K562 (cell line): ENCODE results near the gene ZBTB16. TPM values are rescaled to one million over a fixed set of nuclear protein-coding genes. Genes with fewer than 3 reads are reported as not detected.

Source experiments
- ATAC-seq: fragments of 200-7000 bp; cut with Tn5 transposase; 3 replicates; pipeline ENCODE4 v1.9.1; 2020; ENCODE audit warnings: moderate library complexity
- BruUV-seq: library from RNA; stranded (reverse); fragments of 400-500 nt; replicated peaks from 2 replicates; lab custom pipeline; 2021; lab: Mats Ljungman, UMichigan
- CTCF ChIA-PET: fragments of 300-600 bp; formaldehyde crosslinking; extraction: SDS; loops from one replicate; lab custom pipeline; 2021; ENCODE audit warnings: low intra/inter-chr PET ratio; lab: Yijun Ruan, JAX
- POLR2A ChIA-PET: fragments of 300-600, 350-650 bp; sonication (Branson Sonifier 250); formaldehyde crosslinking; extraction: SDS; loops from one replicate; lab custom pipeline; 2021; ENCODE audit warnings: antibody characterized with exemption, inconsistent platforms; lab: Yijun Ruan, JAX
- DNase-seq, 4 experiments: peaks; one replicate each; pipeline versions ENCODE4 v3.0.0 to v3.0.0-alpha.2; 2011 to 2018; ENCODE audit warnings: low spot score in 3 of 4, mixed read lengths in 3 of 4; ENCODE audit errors: extremely low read depth in 1 of 4
- FAIRE-seq: peaks from 2 replicates; lab custom pipeline; 2011; peaks lifted over from hg19 to GRCh38; lab: Jason Lieb, UNC
- H2AFZ ChIP-seq: 2 replicates; pipeline ENCODE4 v1.6.0; 2011; ENCODE audit warnings: low read depth, low read length, control low read depth, inconsistent platforms
- H3K27ac ChIP-seq: fragments of 200-600 bp; 3 replicates; pipeline ENCODE4 v1.8.0; 2011; ENCODE audit warnings: low read depth, mild to moderate bottlenecking, control low read depth, inconsistent platforms, low read length, moderate library complexity, mixed read lengths; ENCODE audit errors: extremely low read depth
- H3K27me3 ChIP-seq, 2 experiments: fragments of 300-600 bp in 1 of 2; 2 replicates in 1 of 2; 3 replicates in 1 of 2; pipeline versions ENCODE4 v1.6.0 to v1.8.0; 2011; ENCODE audit warnings: inconsistent platforms in 2 of 2, low read length in 2 of 2, mild to moderate bottlenecking in 1 of 2, mixed read lengths in 1 of 2, moderate library complexity in 1 of 2; ENCODE audit not compliant: control insufficient read depth in 2 of 2, insufficient read depth in 2 of 2
- H3K36me3 ChIP-seq: fragments of 300-600 bp; 3 replicates; pipeline ENCODE4 v1.8.0; 2011; ENCODE audit warnings: mild to moderate bottlenecking, low read length, inconsistent platforms; ENCODE audit not compliant: control insufficient read depth, insufficient read depth
- H3K4me1 ChIP-seq, 2 experiments: fragments of 200-600 bp in 1 of 2; replicated peaks in 1 of 2; 2 replicates in 1 of 2; 3 replicates in 1 of 2; pipeline versions ENCODE4 v1.5.1 to v1.8.0; 2011; ENCODE audit warnings: inconsistent platforms in 2 of 2, low read length in 2 of 2, mild to moderate bottlenecking in 1 of 2, mixed read lengths in 1 of 2, moderate library complexity in 1 of 2; ENCODE audit not compliant: control insufficient read depth in 2 of 2, insufficient read depth in 2 of 2
- H3K4me2 ChIP-seq: 2 replicates; pipeline ENCODE4 v1.6.1; 2011; ENCODE audit warnings: low read length, control low read depth, inconsistent platforms, mixed read lengths; ENCODE audit not compliant: insufficient read depth
- H3K4me3 ChIP-seq: fragments of 200-600 bp; sonication (generic), shearing (Covaris generic); 2 replicates; pipeline ENCODE4 v1.5.1; 2016; ENCODE audit warnings: control low read depth, inconsistent platforms
- H3K79me2 ChIP-seq: fragments of 200-600 bp; 3 replicates; pipeline ENCODE4 v1.8.0; 2011; ENCODE audit warnings: low read length, inconsistent platforms; ENCODE audit not compliant: control insufficient read depth, insufficient read depth
- H3K9ac ChIP-seq, 2 experiments: 2 replicates each; pipeline versions ENCODE4 v1.6.0 to v1.6.1; 2011; ENCODE audit warnings: low read depth in 2 of 2, low read length in 2 of 2, control low read depth in 1 of 2, inconsistent platforms in 1 of 2, mild to moderate bottlenecking in 1 of 2, mixed read lengths in 1 of 2; ENCODE audit not compliant: insufficient read depth in 1 of 2
- H3K9me1 ChIP-seq: one replicate; pipeline ENCODE4 v1.6.0; 2011; ENCODE audit warnings: inconsistent platforms, mild to moderate bottlenecking, low read length, moderate library complexity; ENCODE audit not compliant: control insufficient read depth, insufficient read depth
- H3K9me3 ChIP-seq: replicated peaks from 2 replicates; pipeline ENCODE4 v1.5.1; 2011; ENCODE audit warnings: low read depth, low read length, inconsistent platforms; ENCODE audit not compliant: control insufficient read depth, insufficient read depth
- H4K20me1 ChIP-seq: replicated peaks from 2 replicates; pipeline ENCODE4 v1.6.1; 2011; ENCODE audit warnings: low read length, inconsistent platforms, mixed read lengths; ENCODE audit not compliant: control insufficient read depth, insufficient read depth
- FOXK1 ChIP-seq: sonication (generic); formaldehyde crosslinking; IDR thresholded peaks from 2 replicates; pipeline ENCODE4 v1.8.0; 2022; ENCODE audit warnings: missing genetic modification reagents, mild to moderate bottlenecking, borderline replicate concordance
- GABPB1 ChIP-seq: sonication (generic); formaldehyde crosslinking; IDR thresholded peaks from 2 replicates; pipeline ENCODE4 v1.8.0; 2022; ENCODE audit warnings: mild to moderate bottlenecking, missing genetic modification reagents
- HMGN3 ChIP-seq: IDR thresholded peaks from 2 replicates; pipeline ENCODE4 v1.6.1; 2011; ENCODE audit warnings: borderline replicate concordance, low read depth, mild to moderate bottlenecking, mixed read lengths, low read length; ENCODE audit not compliant: insufficient read length; ENCODE audit errors: extremely low read depth
- MTA1 ChIP-seq: fragments of 450-650 bp; IDR thresholded peaks from 2 replicates; pipeline ENCODE4 v1.6.1; 2017; ENCODE audit warnings: borderline replicate concordance
- NR1H2 ChIP-seq: sonication (generic); formaldehyde crosslinking; IDR thresholded peaks from 2 replicates; pipeline ENCODE4 v1.4.0; 2020; ENCODE audit warnings: mild to moderate bottlenecking, missing genetic modification reagents
- ZNF41 ChIP-seq: fragments of 250-450 bp; sonication (Bioruptor Pico); conservative IDR thresholded peaks from 2 replicates; pipeline ENCODE4 v1.4.0; 2020; ENCODE audit warnings: mild to moderate bottlenecking
- WGBS: fragments of 100-300 bp; shearing (Covaris generic); methylation state at CpG from one replicate; pipeline ENCODE4 v1.1.6; 2016; ENCODE audit warnings: low coverage, mixed read lengths; ENCODE audit not compliant: insufficient coverage; ENCODE audit errors: missing lambda C conversion rate; 5-methylcytosine and 5-hydroxymethylcytosine counted together
- in situ Hi-C: fragments of 300-500 bp; cut with MboI; formaldehyde crosslinking; loops from 4 replicates; pipeline ENCODE4 v1.15.0; 2018; ENCODE audit warnings: inconsistent platforms, mixed read lengths
- intact Hi-C: fragments of 100-400 bp; cut with micrococcal nuclease; formaldehyde crosslinking; loops from 2 replicates; pipeline ENCODE4 v1.14.2; 2022
- polyA plus RNA-seq, 8 experiments: library from polyadenylated mRNA; depleted of rRNA in 4 of 8; stranded (reverse) in 5 of 8; unstranded in 3 of 8; fragments of >200 nt; fragmentation: Nextera tagmentation in 2 of 8; fragmentation: Illumina TruSeq in 1 of 8; extraction: Ambion mirVana in 2 of 8; extraction: Trizol in 1 of 8; gene quantifications; 2 replicates each; pipeline versions ENCODE4 v1.2.1 to v1.2.3, GENCODE V29; 2011 to 2014; ENCODE audit warnings: inconsistent platforms in 1 of 8, missing spikeins in 1 of 8
- total RNA-seq, 7 experiments: library from RNA; depleted of rRNA in 6 of 7; stranded (reverse); fragments of >200 nt in 6 of 7; fragmentation: Illumina TruSeq in 2 of 7; extraction: Trizol in 2 of 7; gene quantifications; 2 replicates each; pipeline versions ENCODE4 v1.2.1 to v1.2.3, GENCODE V29; 2011 to 2021; ENCODE audit warnings: low replicate concordance in 1 of 7
- TF ChIP-seq, protein P1 (sequence below): sonication (generic); formaldehyde crosslinking; IDR thresholded peaks from 2 replicates; pipeline ENCODE4 v1.8.0; 2022; ENCODE audit warnings: mild to moderate bottlenecking, missing genetic modification reagents
- TF ChIP-seq, protein P2 (sequence below): sonication (generic); formaldehyde crosslinking; IDR thresholded peaks from 2 replicates; pipeline ENCODE4 v1.8.0; 2022; ENCODE audit warnings: missing genetic modification reagents, mild to moderate bottlenecking, borderline replicate concordance
- TF ChIP-seq, protein P3 (sequence below): fragments of 450-650 bp; IDR thresholded peaks from 2 replicates; pipeline ENCODE4 v1.6.1; 2014; ENCODE audit warnings: low read depth, mild to moderate bottlenecking, moderate library complexity, borderline replicate concordance
- TF ChIP-seq, protein P4 (sequence below): conservative IDR thresholded peaks from 2 replicates; pipeline ENCODE4 v1.6.1; 2011; ENCODE audit warnings: low read depth, mild to moderate bottlenecking, low read length; ENCODE audit not compliant: control insufficient read depth

Gene ZBTB16
- total and polyA plus RNA-seq, 9 of the 15 experiments (the other 6 are each of a cell fraction or from before 2014, with no cell fraction given), result 0.06 to 0.40 (median 0.24) TPM; not detected in 4

DNA sequence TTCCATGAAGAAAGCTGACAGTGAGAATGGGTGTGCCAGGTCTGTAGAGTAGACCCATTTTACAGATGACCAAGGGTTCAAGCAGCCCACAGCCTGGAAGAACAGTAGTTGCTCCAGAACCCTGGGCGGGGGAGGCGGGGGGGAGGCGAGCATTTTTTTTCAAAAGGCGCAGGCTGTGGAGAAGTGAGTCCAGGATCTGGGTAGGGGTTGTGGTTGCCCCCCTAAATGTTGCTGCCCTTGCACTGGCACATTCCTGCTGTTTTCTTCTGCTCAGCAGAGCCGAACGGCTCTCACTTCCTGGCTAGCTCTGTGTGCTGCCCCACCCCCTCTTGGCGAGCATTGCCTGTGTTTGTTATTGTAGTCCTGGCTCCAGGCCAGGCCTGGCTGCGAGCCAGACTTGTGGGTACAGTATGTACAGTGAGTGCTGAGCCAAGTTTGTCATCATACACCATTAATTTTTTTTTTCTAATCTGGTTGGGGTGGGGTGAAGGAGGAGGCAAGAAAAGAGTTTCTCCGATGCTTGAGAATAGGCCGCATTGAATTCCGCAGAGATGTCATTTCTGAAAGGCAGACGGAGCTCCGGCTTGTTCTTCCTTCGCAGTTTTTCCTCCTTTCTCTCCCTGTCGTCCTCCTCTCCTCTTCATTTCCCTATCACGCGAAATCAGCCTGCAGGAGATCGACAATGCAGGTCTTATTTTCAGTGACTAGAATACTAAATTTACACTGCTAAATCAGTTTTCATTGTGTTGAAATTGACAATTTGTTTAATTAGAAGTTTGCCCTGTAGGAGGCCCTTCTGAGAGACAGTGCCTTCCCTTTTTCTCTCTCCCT lies 100.5 kb downstream of the ZBTB16 start (continued):
- TF ChIP-seq GABPB1 (CRISPR knock-in tag) (peak; percentile 32; the same call in 1 of the 2 replicates), NR1H2 (CRISPR knock-in tag) (no peak), HMGN3 (peak; percentile 57), MTA1 (no peak), ZNF41 (CRISPR knock-in tag) (no peak)
- TF ChIP-seq, protein P1, sequence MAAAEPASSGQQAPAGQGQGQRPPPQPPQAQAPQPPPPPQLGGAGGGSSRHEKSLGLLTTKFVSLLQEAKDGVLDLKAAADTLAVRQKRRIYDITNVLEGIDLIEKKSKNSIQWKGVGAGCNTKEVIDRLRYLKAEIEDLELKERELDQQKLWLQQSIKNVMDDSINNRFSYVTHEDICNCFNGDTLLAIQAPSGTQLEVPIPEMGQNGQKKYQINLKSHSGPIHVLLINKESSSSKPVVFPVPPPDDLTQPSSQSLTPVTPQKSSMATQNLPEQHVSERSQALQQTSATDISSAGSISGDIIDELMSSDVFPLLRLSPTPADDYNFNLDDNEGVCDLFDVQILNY (CRISPR knock-in tag), result no peak

DNA sequence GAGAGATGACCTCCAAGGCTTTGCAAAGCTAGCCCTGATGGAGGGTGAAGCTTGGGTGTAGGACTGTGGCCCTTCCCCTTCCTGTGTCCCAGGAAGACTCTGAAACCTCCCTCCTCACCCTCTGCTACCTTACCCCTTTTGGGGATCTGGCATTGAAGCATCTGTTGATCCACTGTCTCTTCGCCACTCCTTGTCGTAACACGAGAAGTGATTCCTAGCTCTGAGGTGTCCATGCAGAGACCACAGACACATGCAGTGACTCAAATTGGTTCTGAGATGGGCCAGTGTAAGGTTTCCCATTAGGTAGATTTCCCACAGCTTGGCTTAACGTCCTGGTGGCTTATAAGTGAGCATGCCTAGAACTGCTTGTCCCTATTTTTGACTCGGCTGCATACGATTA lies 101.4 kb downstream of the ZBTB16 start:
- H3K27me3 ChIP-seq, result peaks cover 0 to 5% of the 10 kb centered on the region in 2 experiments; a peak in 2 of 5 replicates
- no TSS peak for BruUV-seq
- POLR2A ChIA-PET, result no interaction called here
- in situ Hi-C loops, result no loop called here
- no peaks in the 10 kb centered on the region; the same call in 2 of the 3 replicates for H3K36me3 ChIP-seq
- H2AFZ ChIP-seq, result no peak overlapping the region
- 79% methylated on average over 6 of the region's 6 CpGs for WGBS
- peak overlapping the region in 1 of 2 experiments; percentile 4; a peak in 2 of 4 replicates for H3K9ac ChIP-seq
- intact Hi-C loops, result loop anchor here (2.0 kb wide), 1 partner anchor 20 kb away; no protein-coding TSS in a partner anchor
- H3K4me3 ChIP-seq, result no peak overlapping the region
- H3K9me3 ChIP-seq, result no peaks in the 10 kb centered on the region
- no peaks in the 10 kb centered on the region for H3K79me2 ChIP-seq
- H3K27ac ChIP-seq, result no peak overlapping the region
- H4K20me1 ChIP-seq, result no peaks in the 10 kb centered on the region
- no peak overlapping the region; the same call in 1 of the 2 replicates for H3K4me2 ChIP-seq
- TF ChIP-seq, protein P2, sequence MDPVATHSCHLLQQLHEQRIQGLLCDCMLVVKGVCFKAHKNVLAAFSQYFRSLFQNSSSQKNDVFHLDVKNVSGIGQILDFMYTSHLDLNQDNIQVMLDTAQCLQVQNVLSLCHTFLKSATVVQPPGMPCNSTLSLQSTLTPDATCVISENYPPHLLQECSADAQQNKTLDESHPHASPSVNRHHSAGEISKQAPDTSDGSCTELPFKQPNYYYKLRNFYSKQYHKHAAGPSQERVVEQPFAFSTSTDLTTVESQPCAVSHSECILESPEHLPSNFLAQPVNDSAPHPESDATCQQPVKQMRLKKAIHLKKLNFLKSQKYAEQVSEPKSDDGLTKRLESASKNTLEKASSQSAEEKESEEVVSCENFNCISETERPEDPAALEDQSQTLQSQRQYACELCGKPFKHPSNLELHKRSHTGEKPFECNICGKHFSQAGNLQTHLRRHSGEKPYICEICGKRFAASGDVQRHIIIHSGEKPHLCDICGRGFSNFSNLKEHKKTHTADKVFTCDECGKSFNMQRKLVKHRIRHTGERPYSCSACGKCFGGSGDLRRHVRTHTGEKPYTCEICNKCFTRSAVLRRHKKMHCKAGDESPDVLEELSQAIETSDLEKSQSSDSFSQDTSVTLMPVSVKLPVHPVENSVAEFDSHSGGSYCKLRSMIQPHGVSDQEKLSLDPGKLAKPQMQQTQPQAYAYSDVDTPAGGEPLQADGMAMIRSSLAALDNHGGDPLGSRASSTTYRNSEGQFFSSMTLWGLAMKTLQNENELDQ (CRISPR knock-in tag), result 0 out of 2 replicates have a peak, but pooled peaks have one; percentile 52
- TF ChIP-seq, protein P3, sequence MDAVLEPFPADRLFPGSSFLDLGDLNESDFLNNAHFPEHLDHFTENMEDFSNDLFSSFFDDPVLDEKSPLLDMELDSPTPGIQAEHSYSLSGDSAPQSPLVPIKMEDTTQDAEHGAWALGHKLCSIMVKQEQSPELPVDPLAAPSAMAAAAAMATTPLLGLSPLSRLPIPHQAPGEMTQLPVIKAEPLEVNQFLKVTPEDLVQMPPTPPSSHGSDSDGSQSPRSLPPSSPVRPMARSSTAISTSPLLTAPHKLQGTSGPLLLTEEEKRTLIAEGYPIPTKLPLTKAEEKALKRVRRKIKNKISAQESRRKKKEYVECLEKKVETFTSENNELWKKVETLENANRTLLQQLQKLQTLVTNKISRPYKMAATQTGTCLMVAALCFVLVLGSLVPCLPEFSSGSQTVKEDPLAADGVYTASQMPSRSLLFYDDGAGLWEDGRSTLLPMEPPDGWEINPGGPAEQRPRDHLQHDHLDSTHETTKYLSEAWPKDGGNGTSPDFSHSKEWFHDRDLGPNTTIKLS, result no peak
- TF ChIP-seq, protein P4, sequence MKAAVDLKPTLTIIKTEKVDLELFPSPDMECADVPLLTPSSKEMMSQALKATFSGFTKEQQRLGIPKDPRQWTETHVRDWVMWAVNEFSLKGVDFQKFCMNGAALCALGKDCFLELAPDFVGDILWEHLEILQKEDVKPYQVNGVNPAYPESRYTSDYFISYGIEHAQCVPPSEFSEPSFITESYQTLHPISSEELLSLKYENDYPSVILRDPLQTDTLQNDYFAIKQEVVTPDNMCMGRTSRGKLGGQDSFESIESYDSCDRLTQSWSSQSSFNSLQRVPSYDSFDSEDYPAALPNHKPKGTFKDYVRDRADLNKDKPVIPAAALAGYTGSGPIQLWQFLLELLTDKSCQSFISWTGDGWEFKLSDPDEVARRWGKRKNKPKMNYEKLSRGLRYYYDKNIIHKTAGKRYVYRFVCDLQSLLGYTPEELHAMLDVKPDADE, result no peak
- TF ChIP-seq FOXK1 (CRISPR knock-in tag), result no peak
- H3K4me1 ChIP-seq, result peaks cover 10 to 33% of the 10 kb centered on the region in 2 experiments; a peak in 4 of 5 replicates
- FAIRE-seq (no peak), DNase-seq (no peak), ATAC-seq (no peak)
- no peaks in the 10 kb centered on the region for H3K9me1 ChIP-seq
- CTCF ChIA-PET, result no interaction called here
